Activated CD4-positive, alpha-beta T cell treated with anti-CD3 and anti-CD28 coated beads, Interleukin-2, amount 10 ng/mL, durations not matched to agents 24 days and 14 days (primary cell): ENCODE results near the gene SERPIND1. TPM values are rescaled to one million over a fixed set of nuclear protein-coding genes. Genes with fewer than 3 reads are reported as not detected.
A peak's percentile ranks its signal among the peaks of the same experiment; 100 is the strongest.

Source experiments
- DNase-seq: peaks from one replicate; pipeline ENCODE4 v3.0.0; 2022
- H3K27ac Mint-ChIP-seq: one replicate; pipeline ENCODE4 v1.8.0; 2022; ENCODE audit warnings: mild to moderate bottlenecking, mixed read lengths
- H3K27me3 Mint-ChIP-seq: one replicate; pipeline ENCODE4 v1.8.0; 2022; ENCODE audit warnings: mixed read lengths
- H3K36me3 Mint-ChIP-seq: one replicate; pipeline ENCODE4 v1.8.0; 2022; ENCODE audit warnings: low read depth, mild to moderate bottlenecking, mixed read lengths
- H3K4me1 Mint-ChIP-seq: one replicate; pipeline ENCODE4 v1.8.0; 2021; ENCODE audit warnings: mixed read lengths
- H3K4me3 Mint-ChIP-seq: one replicate; pipeline ENCODE4 v1.8.0; 2022; ENCODE audit warnings: mild to moderate bottlenecking, moderate library complexity, mixed read lengths
- H3K9me3 Mint-ChIP-seq: one replicate; pipeline ENCODE4 v1.8.0; 2021; ENCODE audit warnings: mixed read lengths
- intact Hi-C: fragments of 100-400 bp; cut with micrococcal nuclease; formaldehyde crosslinking; loops from one replicate; pipeline ENCODE4 v1.15.1; 2023
- total RNA-seq: library from RNA; stranded (reverse); gene quantifications from 2 replicates; pipeline ENCODE4 v1.2.3, GENCODE V29; 2022

Gene SERPIND1
- total RNA-seq, 1 donor from 2014 or later = not detected

DNA sequence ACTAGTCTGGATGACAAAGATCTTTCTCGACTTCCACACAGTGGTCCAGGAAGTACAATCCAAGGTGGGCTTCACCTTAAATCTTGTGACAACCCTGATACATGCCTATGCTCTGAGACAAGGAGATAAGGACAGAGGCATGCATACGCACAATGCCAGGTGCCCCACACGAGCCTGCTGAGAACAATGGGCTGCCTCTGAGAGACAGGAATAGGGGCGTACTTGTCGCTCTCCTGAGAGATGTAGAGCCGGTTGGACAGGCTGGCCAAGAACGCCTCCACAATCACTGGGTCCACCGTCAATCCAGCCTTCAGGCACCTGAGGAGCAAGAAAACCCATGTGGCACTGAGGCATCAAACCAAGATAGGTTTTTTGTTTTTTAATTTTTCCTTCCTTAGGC lies 25.5 kb downstream of the SERPIND1 start:
- Mint-ChIP-seq H3K27ac (no peak overlapping the region), H3K9me3 (no peaks in the 10 kb centered on the region), H3K4me3 (no peak overlapping the region), H3K27me3 (no peaks in the 10 kb centered on the region), H3K36me3 (peaks cover 65% of the 10 kb centered on the region), H3K4me1 (no peaks in the 10 kb centered on the region)
- no peak for DNase-seq
- intact Hi-C loops = no loop called here

GRCh38 chr22:20802452-20802851 lies 28.5 kb downstream of the SERPIND1 start:
- no peak overlapping the region for H3K4me3 Mint-ChIP-seq
- H3K4me1 Mint-ChIP-seq = peaks cover 4% of the 10 kb centered on the region
- DNase-seq = no peak
- H3K36me3 Mint-ChIP-seq = peaks cover 57% of the 10 kb centered on the region
- H3K27ac Mint-ChIP-seq = no peak overlapping the region
- intact Hi-C loops = no loop called here
- no peaks in the 10 kb centered on the region for H3K9me3 Mint-ChIP-seq
- no peaks in the 10 kb centered on the region for H3K27me3 Mint-ChIP-seq

DNA sequence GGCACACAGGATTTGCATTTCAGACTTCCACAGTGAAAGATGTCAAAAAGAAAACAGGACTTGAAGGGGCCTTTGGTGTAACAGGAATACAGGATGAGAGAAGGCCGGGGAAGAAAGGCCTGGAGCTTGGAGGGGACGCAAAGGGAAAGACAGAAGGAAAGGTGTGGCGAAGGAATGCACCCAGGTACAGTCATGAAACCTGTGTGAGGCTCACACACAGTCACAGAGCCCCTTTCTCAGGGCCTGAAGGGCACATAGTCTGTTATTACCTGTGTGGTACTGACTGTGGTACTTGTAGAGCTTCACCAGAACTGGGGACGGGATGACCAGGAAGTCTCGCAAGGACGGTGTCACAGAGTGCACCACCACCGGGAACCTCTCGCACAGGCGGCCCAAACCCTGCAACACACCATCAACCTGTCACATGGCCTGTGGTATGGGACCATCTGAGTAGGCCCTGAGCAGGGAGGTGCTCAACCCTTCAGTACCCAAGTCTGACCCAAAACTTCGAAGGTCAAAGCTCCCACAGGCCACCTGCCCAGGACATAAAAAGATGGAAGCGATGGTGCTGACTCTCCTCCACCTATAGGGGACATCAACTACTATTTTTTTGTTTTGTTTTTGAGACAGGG lies 29.1 kb downstream of the SERPIND1 start:
- H3K4me3 Mint-ChIP-seq = no peak overlapping the region
- DNase-seq = no peak
- H3K27me3 Mint-ChIP-seq = no peaks in the 10 kb centered on the region
- H3K36me3 Mint-ChIP-seq = peaks cover 56% of the 10 kb centered on the region
- H3K27ac Mint-ChIP-seq = no peak overlapping the region
- intact Hi-C loops = no loop called here
- peaks cover 4% of the 10 kb centered on the region for H3K4me1 Mint-ChIP-seq
- H3K9me3 Mint-ChIP-seq = no peaks in the 10 kb centered on the region

GRCh38 chr22:20803696-20804324 lies 29.9 kb downstream of the SERPIND1 start:
- intact Hi-C loops = no loop called here
- Mint-ChIP-seq H3K27ac (no peak overlapping the region), H3K9me3 (no peaks in the 10 kb centered on the region), H3K4me1 (peaks cover 4% of the 10 kb centered on the region), H3K27me3 (no peaks in the 10 kb centered on the region), H3K4me3 (no peak overlapping the region), H3K36me3 (peaks cover 51% of the 10 kb centered on the region)
- peak; percentile 78 for DNase-seq

- Mint-ChIP-seq H3K4me3 (no peak overlapping the region), H3K27me3 (no peaks in the 10 kb centered on the region), H3K27ac (peak overlapping the region; percentile 54), H3K4me1 (peaks cover 4% of the 10 kb centered on the region), H3K9me3 (no peaks in the 10 kb centered on the region), H3K36me3 (peaks cover 47% of the 10 kb centered on the region)
- DNase-seq = no peak
- intact Hi-C loops = no loop called here
Observed at GRCh38 chr22:20804650-20805049, 30.7 kb downstream of the SERPIND1 start.

GRCh38 chr22:20805972-20806471 lies 32.1 kb downstream of the SERPIND1 start:
- intact Hi-C loops = no loop called here
- no peak for DNase-seq
- Mint-ChIP-seq H3K4me1 (peaks cover 6% of the 10 kb centered on the region), H3K27me3 (no peaks in the 10 kb centered on the region), H3K4me3 (no peak overlapping the region), H3K36me3 (peaks cover 51% of the 10 kb centered on the region), H3K9me3 (no peaks in the 10 kb centered on the region), H3K27ac (no peak overlapping the region)

- no peaks in the 10 kb centered on the region for H3K9me3 Mint-ChIP-seq
- H3K36me3 Mint-ChIP-seq = peaks cover 57% of the 10 kb centered on the region
- H3K4me1 Mint-ChIP-seq = peaks cover 12% of the 10 kb centered on the region
- no peaks in the 10 kb centered on the region for H3K27me3 Mint-ChIP-seq
- no peak overlapping the region for H3K27ac Mint-ChIP-seq
- H3K4me3 Mint-ChIP-seq = no peak overlapping the region
- DNase-seq = no peak
- intact Hi-C loops = no loop called here
Observed at GRCh38 chr22:20807315-20807752, 33.4 kb downstream of the SERPIND1 start.

DNA sequence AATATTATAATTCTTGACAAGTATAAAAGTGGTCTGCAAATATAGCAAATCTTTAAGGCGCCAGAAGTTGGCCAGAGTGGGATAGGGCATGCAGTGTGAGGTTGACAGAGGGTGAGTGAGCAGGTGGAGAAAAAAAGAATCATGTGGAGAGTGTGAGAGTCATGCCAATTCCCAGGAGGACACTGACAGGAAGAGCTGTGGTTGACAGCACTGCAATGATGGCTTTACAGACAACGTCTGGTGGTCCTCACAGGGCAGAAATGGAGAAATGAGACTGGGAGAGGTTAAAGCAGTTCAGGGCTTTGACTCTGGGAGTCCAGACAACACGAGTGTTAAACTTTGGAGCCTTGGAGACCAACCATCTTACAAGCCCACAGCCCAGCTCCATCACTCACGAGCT lies 34.9 kb downstream of the SERPIND1 start:
- Mint-ChIP-seq H3K27me3 (no peaks in the 10 kb centered on the region), H3K4me1 (peaks cover 12% of the 10 kb centered on the region), H3K27ac (no peak overlapping the region), H3K9me3 (no peaks in the 10 kb centered on the region), H3K4me3 (no peak overlapping the region), H3K36me3 (peaks cover 55% of the 10 kb centered on the region)
- DNase-seq = no peak
- intact Hi-C loops = no loop called here

DNA sequence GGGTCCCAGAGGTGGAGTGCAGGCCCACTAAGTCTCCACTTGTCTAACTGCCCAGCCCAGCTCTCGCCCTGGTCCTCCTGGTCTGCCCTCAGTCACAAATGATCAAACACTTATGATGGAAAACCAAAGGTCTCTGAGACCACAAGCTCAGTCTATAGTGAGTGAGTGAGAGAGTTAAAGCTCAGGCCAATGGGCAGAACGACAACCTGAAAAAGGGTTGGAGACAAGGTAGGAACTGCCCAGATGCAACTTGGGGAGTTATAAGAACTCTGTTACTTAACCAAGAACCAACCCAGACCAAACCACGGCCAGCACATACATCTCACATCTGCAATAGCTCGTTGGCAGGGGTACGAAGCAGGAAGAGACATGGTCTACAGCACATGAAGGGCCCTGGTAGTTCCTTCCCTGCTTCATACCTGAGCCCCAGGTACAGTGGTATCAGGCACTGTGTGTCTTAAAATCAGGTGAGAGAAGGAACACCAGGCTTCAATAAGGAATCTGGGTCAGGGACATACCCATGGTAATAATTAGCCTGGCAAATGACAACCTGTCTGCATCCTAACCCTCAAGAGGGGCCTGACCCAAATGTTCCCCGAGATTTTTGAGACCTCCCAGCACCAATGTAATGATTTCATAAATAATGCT lies 35.7 kb downstream of the SERPIND1 start:
- Mint-ChIP-seq H3K27ac (no peak overlapping the region), H3K4me3 (no peak overlapping the region), H3K9me3 (no peaks in the 10 kb centered on the region), H3K27me3 (no peaks in the 10 kb centered on the region), H3K4me1 (peaks cover 12% of the 10 kb centered on the region), H3K36me3 (peaks cover 51% of the 10 kb centered on the region)
- no peak for DNase-seq
- intact Hi-C loops = no loop called here

DNA sequence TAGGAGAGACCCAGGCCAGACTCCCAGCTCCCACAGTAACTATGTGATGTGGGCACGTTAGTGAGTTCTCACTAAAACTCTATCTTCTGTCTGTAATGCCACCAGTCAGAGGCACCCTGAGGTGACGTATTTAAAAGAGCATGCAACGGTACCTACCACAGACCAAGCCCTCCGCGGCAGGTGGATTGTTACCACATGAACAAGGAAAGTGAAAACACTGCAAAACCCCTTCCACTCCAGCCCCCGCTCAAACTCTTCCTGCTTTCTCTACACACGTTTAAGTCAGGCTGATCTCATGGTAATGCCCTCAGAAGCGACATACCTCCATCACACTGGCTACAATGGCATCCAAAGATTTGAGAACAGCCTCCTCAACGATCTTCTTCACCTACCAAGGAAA lies 36.7 kb downstream of the SERPIND1 start:
- Mint-ChIP-seq H3K9me3 (no peaks in the 10 kb centered on the region), H3K27ac (peak overlapping the region; percentile 17), H3K4me1 (peaks cover 12% of the 10 kb centered on the region), H3K27me3 (no peaks in the 10 kb centered on the region), H3K4me3 (no peak overlapping the region), H3K36me3 (peaks cover 51% of the 10 kb centered on the region)
- intact Hi-C loops = no loop called here
- no peak for DNase-seq

DNA sequence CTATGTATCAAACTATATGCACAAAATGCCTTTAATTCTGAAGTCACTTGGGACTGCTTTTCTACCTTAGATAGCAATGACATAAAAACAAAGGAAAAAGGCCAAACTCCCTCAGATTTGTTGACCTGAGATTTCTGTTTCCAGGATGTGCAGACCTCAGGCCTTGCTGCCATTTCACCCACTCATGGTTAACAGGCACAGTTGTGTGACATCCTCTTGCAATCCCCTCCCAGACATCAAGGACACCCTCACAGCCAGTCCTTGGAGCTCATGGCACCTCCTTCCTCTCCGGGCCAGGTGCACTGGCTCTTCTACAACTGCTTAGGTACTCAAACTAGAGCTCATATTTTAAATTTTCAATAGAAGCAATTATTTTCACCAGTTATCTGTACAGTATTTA lies 37.3 kb downstream of the SERPIND1 start:
- DNase-seq = no peak
- Mint-ChIP-seq H3K36me3 (peaks cover 48% of the 10 kb centered on the region), H3K9me3 (no peaks in the 10 kb centered on the region), H3K27ac (no peak overlapping the region), H3K27me3 (no peaks in the 10 kb centered on the region), H3K4me3 (no peak overlapping the region), H3K4me1 (peaks cover 8% of the 10 kb centered on the region)
- intact Hi-C loops = no loop called here

DNA sequence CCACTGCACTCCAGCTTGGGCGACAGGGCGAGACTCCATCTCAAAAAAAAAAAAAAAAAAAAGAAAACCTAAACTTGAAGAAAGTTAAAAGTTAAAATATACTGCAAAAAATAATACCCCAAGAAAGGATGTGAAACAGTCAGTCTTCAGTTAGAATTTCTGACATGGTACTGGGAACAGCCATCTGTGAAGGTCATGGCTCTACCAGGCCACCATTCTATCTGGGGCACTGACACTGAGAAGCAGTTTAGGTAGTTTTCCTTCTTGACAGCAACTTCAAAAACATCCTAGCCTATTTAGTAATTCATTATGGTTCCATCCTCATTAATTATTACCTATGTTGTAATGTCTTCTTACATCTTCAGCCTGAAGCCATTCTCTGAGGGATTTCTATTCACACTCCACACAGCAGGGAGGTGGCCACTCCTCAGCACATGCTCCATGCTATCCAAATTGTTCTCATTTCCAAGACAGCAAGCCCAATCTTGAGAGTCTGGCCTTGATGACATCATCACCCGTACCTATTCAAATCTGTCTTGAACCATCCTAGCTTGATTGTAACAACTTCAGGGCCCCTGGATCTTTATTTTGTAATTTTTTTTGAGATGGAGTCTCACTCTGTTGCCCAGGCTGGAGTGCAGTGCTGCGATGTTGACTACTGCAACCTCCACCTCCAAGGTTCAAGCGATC lies 38.2 kb downstream of the SERPIND1 start:
- H3K27me3 Mint-ChIP-seq = no peaks in the 10 kb centered on the region
- H3K36me3 Mint-ChIP-seq = peaks cover 55% of the 10 kb centered on the region
- H3K9me3 Mint-ChIP-seq = no peaks in the 10 kb centered on the region
- intact Hi-C loops = no loop called here
- no peak for DNase-seq
- no peak overlapping the region for H3K4me3 Mint-ChIP-seq
- peaks cover 8% of the 10 kb centered on the region for H3K4me1 Mint-ChIP-seq
- no peak overlapping the region for H3K27ac Mint-ChIP-seq

GRCh38 chr22:20813056-20813455 lies 39.1 kb downstream of the SERPIND1 start:
- DNase-seq = no peak
- Mint-ChIP-seq H3K36me3 (peaks cover 53% of the 10 kb centered on the region), H3K9me3 (no peaks in the 10 kb centered on the region), H3K27me3 (no peaks in the 10 kb centered on the region), H3K4me1 (peaks cover 8% of the 10 kb centered on the region), H3K27ac (no peak overlapping the region), H3K4me3 (no peak overlapping the region)
- intact Hi-C loops = no loop called here
